ENCODE measurements around the gene SSBP1. TPM values are rescaled to one million over a fixed set of nuclear protein-coding genes. Genes with fewer than 3 reads are reported as not detected.

Gene SSBP1
- total RNA-seq, 2 experiments from 2014 or later, result 108 to 116 TPM

- H3K36me3 Mint-ChIP-seq (ENCODE audit: low read depth), result peaks cover 20% of the 10 kb centered on the region
- no peaks in the 10 kb centered on the region for H3K27me3 Mint-ChIP-seq
- Histone ChIP-seq H3K27ac (ENCODE audit: low read depth in 1 of 2, low read length in 2 of 2) (no peak overlapping the region), H3K4me1 (ENCODE audit: insufficient read depth, low read length) (no peaks in the 10 kb centered on the region), H3K9me3 (ENCODE audit: control insufficient read depth in 1 of 2, insufficient read depth in 1 of 2, low read length in 2 of 2) (no peaks in the 10 kb centered on the region), H3K36me3 (ENCODE audit: insufficient read depth, low read length) (peaks cover 16% of the 10 kb centered on the region), H3K4me3 (ENCODE audit: low read length) (no peak overlapping the region), H3K27me3 (ENCODE audit: control insufficient read depth in 1 of 2, insufficient read depth in 2 of 2, low read length in 2 of 2) (no peaks in the 10 kb centered on the region)
- TF ChIP-seq CTCF (IDR thresholded peaks at IDR 0.05), result peak; percentile 84
- no peak overlapping the region for H3K27ac Mint-ChIP-seq
- POLR2A ChIA-PET, result interaction anchor here (0.7 to 0.8 kb wide), 2 partner anchors 48 to 131 kb away, joined by 3 to 5 read pairs; partner anchors contain the start of gene SSBP1
- H3K4me3 Mint-ChIP-seq, result no peak overlapping the region
- H3K9me3 Mint-ChIP-seq, result no peaks in the 10 kb centered on the region
- peak in 5 of 14 experiments; percentile 20 to 64 (median 46) for DNase-seq
- H3K4me1 Mint-ChIP-seq (ENCODE audit: low read depth), result no peaks in the 10 kb centered on the region
- ATAC-seq (ENCODE audit: poor library complexity), result peak; percentile 55
- intact Hi-C loops (cut with DNase I, micrococcal nuclease), result loop anchor here (1.0 kb wide), 1 partner anchor 132 kb away; no protein-coding TSS in a partner anchor
- CTCF ChIA-PET, result interaction anchor here (0.5 to 1.9 kb wide), 8 partner anchors 14 to 246 kb away, joined by 3 to 16 read pairs (median 3); no protein-coding TSS in a partner anchor
Observed at GRCh38 chr7:141785706-141786552, 47.8 kb downstream of the SSBP1 start.

- intact Hi-C loops (cut with DNase I, micrococcal nuclease), result no loop called here
- ATAC-seq (ENCODE audit: poor library complexity) (no peak), DNase-seq (no peak)
- Mint-ChIP-seq H3K4me3 (no peak overlapping the region), H3K9me3 (no peaks in the 10 kb centered on the region), H3K4me1 (ENCODE audit: low read depth) (no peaks in the 10 kb centered on the region), H3K27me3 (no peaks in the 10 kb centered on the region), H3K27ac (no peak overlapping the region), H3K36me3 (ENCODE audit: low read depth) (peaks cover 25% of the 10 kb centered on the region)
- Histone ChIP-seq H3K4me1 (ENCODE audit: insufficient read depth, low read length) (no peaks in the 10 kb centered on the region), H3K27me3 (ENCODE audit: control insufficient read depth in 1 of 2, insufficient read depth in 2 of 2, low read length in 2 of 2) (no peaks in the 10 kb centered on the region), H3K27ac (ENCODE audit: low read depth in 1 of 2, low read length in 2 of 2) (no peak overlapping the region), H3K4me3 (ENCODE audit: low read length) (no peak overlapping the region), H3K36me3 (ENCODE audit: insufficient read depth, low read length) (peaks cover 16% of the 10 kb centered on the region), H3K9me3 (ENCODE audit: control insufficient read depth in 1 of 2, insufficient read depth in 1 of 2, low read length in 2 of 2) (no peaks in the 10 kb centered on the region)
- no peak for TF ChIP-seq CTCF (IDR thresholded peaks at IDR 0.05)
- ChIA-PET POLR2A (no interaction called here), CTCF (no interaction called here)
Observed at GRCh38 chr7:141788296-141788695, 50.1 kb downstream of the SSBP1 start.

GRCh38 chr7:141789917-141790316, 51.8 kb downstream of the SSBP1 start, which contains the start of gene TAS2R5:
Gene TAS2R5, plus strand, starts transcription at chr7:141790217. Its CDS starts 145 bp downstream, at chr7:141790362.
- Mint-ChIP-seq H3K4me1 (ENCODE audit: low read depth) (no peaks in the 10 kb centered on the region), H3K9me3 (no peaks in the 10 kb centered on the region), H3K27ac (no peak within 1 kb of the TSS), H3K36me3 (ENCODE audit: low read depth) (peaks cover 30% of the 10 kb centered on the region), H3K27me3 (no peaks in the 10 kb centered on the region), H3K4me3 (no peak within 1 kb of the TSS)
- CTCF ChIA-PET, result no interaction called here
- ATAC-seq (ENCODE audit: poor library complexity) (no peak), DNase-seq (no peak)
- Histone ChIP-seq H3K4me3 (ENCODE audit: low read length) (no peak within 1 kb of the TSS), H3K4me1 (ENCODE audit: insufficient read depth, low read length) (no peaks in the 10 kb centered on the region), H3K9me3 (ENCODE audit: control insufficient read depth in 1 of 2, insufficient read depth in 1 of 2, low read length in 2 of 2) (no peaks in the 10 kb centered on the region), H3K27ac (ENCODE audit: low read depth in 1 of 2, low read length in 2 of 2) (no peak within 1 kb of the TSS), H3K27me3 (ENCODE audit: control insufficient read depth in 1 of 2, insufficient read depth in 2 of 2, low read length in 2 of 2) (no peaks in the 10 kb centered on the region), H3K36me3 (ENCODE audit: insufficient read depth, low read length) (peaks cover 16% of the 10 kb centered on the region)
- POLR2A ChIA-PET, result no interaction called here
- no peak for TF ChIP-seq CTCF (IDR thresholded peaks at IDR 0.05)
- intact Hi-C loops (cut with DNase I, micrococcal nuclease), result no loop called here
